ES-I3 (cell line): ENCODE data around the gene CACNG1.

Experiments used
- H3K36me3 ChIP-seq: 2 replicates; pipeline ENCODE4 v1.6.1; 2013; ENCODE audit warnings: mild to moderate bottlenecking, low read length, control low read depth, moderate library complexity; ENCODE audit not compliant: insufficient read depth
- H3K4me1 ChIP-seq: 2 replicates; pipeline ENCODE4 v1.6.1; 2013; ENCODE audit warnings: mild to moderate bottlenecking, control low read depth, low read length; ENCODE audit not compliant: insufficient read depth
- H3K9ac ChIP-seq: 2 replicates; pipeline ENCODE4 v1.6.1; 2013; ENCODE audit warnings: low read depth, mild to moderate bottlenecking, low read length, moderate library complexity
- H3K9me3 ChIP-seq: 2 replicates; pipeline ENCODE4 v1.6.1; 2013; ENCODE audit warnings: mild to moderate bottlenecking, low read length, moderate library complexity; ENCODE audit not compliant: control insufficient read depth, insufficient read depth

The CACNG1 gene

DNA sequence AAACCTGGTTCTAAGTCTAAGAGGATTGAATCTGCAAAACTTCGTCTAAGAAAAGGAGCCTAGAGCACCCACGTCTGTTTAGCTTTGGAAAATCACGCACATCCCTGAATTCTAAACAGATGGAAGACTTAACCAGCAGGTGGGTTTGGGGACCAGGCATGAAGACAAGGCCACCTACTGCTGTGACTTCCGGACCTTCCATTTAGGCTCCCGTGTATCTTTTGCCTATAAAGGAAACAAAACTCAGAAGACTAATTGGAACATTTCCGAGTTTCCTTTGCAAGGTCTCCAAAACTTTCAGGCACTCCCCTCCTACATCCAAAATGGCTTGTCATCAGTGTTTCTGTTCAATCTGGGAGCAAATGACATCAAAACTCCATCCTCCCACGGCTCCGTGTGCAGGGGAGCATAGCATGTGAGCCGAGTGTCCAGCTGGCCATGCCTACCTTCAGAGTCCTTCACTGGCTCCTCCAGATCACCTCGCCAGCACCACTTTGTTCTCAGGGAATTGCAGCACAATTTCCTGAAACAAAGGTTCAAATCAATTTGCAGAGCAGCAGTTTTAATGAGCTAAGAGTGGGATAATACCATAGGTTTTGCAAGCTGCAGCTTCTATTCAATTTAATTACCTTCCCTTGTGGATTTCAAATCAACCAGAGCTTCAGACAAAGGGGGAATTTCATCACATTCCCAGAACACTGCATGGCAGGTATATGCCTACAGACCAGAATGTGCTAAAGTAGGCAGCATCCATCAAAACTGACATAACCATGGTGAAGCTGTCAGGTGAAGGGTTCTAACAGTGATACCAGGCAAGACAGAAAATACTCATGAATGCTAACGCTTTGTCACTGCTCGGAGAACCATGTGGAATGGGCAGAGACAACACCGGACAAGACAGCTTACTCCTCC lies 23.5 kb downstream of the CACNG1 start:
- Histone ChIP-seq H3K36me3 (no peaks in the 10 kb centered on the region), H3K9me3 (no peaks in the 10 kb centered on the region), H3K4me1 (no peaks in the 10 kb centered on the region), H3K9ac (no peak overlapping the region)

DNA sequence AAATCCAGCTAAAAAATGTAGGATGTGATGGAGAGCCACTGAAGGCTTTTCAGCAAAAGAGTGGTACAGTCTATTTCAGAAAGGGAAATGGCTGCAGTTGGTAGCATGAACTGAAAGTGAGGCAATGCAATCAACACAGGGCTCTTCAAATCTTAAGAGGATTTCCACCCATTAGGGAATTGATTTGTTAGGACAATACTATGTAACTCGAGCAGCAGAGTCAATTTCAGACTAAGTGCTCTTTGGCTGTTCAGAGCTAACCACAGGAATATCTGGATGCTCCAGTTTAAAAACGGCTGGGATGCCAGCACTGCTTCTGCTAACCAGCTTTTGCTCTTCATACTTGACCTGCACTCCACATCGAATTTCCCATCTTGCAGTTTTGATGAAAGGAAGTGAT lies 24.6 kb downstream of the CACNG1 start:
- Histone ChIP-seq H3K36me3 (no peaks in the 10 kb centered on the region), H3K4me1 (no peaks in the 10 kb centered on the region), H3K9ac (no peak overlapping the region), H3K9me3 (no peaks in the 10 kb centered on the region)

DNA sequence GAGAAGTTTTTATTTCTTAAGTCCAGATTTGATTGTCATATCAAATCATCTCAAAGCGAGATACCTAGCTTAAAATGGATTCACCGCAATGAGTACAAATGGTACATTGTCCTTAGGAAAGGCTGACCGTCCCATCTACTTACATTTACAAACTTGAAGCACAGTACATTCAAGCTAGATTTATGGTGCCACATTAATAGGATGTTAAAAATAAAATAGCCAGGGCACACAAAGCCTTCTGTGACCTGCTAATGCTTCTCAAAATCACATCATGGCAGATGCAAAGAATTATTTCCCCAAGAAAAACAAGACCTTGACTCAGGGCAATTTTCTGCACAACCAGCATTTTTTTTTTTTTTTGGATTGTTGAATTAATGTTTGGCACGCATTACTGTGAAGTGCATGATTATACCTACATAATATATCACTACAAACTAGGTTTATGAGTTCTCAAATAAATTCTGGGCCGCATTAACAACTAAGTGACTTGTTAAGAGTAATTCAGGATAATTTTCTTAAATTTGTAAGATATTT lies 25.3 kb downstream of the CACNG1 start:
- Histone ChIP-seq H3K4me1 (no peaks in the 10 kb centered on the region), H3K36me3 (no peaks in the 10 kb centered on the region), H3K9ac (no peak overlapping the region), H3K9me3 (no peaks in the 10 kb centered on the region)

DNA sequence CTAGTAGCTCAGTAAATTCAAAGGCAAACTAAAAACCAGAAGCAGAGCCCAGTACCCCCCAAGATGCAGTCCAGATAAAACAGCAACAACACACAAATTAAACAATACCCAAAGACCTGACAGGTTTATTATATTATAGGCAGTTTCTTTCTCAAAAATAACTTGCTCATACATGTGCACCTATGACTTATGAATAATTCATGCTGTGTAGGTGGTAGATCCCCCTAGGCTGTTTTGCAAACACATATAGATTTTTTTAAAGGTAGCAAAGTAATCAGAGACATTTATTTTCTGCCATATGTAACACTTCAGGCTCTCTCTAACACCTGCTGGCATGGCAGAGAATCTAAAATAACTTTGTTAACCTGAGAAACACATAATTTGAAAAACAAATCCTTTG lies 27.2 kb downstream of the CACNG1 start:
- Histone ChIP-seq H3K4me1 (no peaks in the 10 kb centered on the region), H3K9me3 (no peaks in the 10 kb centered on the region), H3K9ac (no peak overlapping the region), H3K36me3 (no peaks in the 10 kb centered on the region)

DNA sequence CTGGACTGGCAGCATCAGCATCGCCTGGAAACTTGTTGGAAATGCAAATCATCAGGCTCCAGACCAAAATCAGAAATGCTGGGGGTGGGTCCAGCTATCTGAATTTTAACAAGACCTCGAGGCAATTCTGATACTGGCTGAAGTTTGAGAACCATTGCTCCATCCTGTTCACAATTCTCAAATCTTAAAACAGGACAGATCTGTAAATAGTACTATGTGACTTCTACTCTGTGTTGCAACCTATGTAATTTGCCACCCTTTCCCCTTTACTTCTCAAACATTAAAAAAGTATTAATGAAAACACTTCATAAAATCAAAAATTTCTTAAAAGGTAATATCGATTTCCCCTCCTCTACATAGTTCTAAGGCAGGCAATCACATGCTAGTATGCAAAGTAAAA lies 28.5 kb downstream of the CACNG1 start:
- no peak overlapping the region for H3K9ac ChIP-seq
- no peaks in the 10 kb centered on the region for H3K4me1 ChIP-seq
- H3K9me3 ChIP-seq, result no peaks in the 10 kb centered on the region
- H3K36me3 ChIP-seq, result no peaks in the 10 kb centered on the region

DNA sequence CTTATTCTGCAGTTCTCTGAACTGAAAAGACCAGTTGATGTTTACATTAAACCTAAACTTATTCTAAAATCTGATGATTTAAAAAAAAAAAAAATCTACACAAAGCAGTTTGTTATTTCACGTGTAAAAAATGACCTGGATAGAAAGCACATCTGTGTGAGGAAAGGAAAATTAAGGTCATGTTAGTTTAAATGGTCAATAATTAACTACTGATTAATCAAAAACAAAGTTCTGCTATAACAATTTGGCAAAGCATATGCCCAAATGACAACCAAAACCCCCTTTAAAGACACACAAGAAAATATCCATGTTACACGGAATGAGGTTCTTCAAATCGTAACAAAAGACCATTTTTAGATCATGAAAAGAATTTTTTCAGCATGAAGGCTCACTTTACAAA lies 30.4 kb downstream of the CACNG1 start:
- Histone ChIP-seq H3K9me3 (no peaks in the 10 kb centered on the region), H3K36me3 (no peaks in the 10 kb centered on the region), H3K9ac (no peak overlapping the region), H3K4me1 (no peaks in the 10 kb centered on the region)

DNA sequence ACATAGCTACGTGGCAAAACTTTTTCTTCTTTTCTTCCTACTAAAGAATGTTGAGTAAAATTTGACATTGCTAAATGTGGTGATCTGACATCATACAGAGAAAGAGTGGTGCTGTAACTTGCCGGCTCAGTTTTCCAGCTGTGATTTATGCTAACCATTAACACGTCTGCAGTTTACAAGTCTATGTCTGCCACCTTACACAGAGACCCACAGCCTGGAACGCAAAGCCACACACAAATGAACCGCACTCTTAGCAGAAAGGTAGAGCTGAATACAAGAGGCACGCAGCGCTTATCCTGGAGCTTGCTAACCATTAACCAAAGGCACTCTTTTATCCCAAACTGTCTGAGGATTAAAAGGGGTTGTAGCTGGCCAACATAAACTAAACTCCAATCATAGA lies 31.9 kb downstream of the CACNG1 start:
- Histone ChIP-seq H3K36me3 (no peaks in the 10 kb centered on the region), H3K9me3 (no peaks in the 10 kb centered on the region), H3K4me1 (no peaks in the 10 kb centered on the region), H3K9ac (no peak overlapping the region)

DNA sequence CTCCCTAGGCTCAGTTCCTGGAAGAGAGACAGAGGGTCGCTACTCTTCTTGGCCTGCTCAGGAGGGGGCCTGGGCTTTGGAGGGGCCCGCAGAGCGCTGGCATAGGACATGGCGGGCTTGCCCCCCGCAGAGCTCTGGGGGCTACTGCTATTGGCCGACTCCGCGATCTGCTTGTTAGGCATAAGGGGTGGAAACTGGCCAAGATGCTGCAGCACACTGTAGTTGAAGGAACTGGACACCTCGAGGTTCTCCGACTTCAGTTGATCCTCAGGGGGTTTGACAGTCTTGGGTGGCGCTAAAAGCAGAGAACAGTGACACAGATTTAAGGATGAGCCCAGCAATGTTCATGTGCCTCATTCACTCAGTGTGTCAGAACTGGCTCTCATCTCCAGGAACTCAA lies 33.9 kb downstream of the CACNG1 start:
- H3K9me3 ChIP-seq, result no peaks in the 10 kb centered on the region
- H3K36me3 ChIP-seq, result no peaks in the 10 kb centered on the region
- no peaks in the 10 kb centered on the region for H3K4me1 ChIP-seq
- no peak overlapping the region for H3K9ac ChIP-seq

DNA sequence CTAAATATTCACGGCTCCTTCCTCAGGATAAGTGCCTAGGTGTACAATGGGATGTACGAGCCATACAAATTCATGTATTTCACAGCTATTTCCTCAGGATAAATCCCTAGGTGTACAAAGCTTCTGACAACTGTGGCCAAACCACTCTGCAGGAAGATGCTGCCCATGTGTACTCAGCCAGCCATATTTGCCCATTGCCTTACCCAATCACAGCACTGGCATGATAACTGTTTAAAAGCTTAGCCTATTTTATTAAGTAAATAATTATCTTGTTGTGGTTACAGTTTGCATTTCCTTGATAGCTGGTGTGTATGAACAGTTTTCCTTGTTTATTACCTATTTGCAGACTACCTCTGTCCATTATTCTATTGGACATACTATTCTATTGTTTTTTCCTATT lies 35.1 kb downstream of the CACNG1 start:
- no peaks in the 10 kb centered on the region for H3K4me1 ChIP-seq
- H3K9ac ChIP-seq, result no peak overlapping the region
- no peaks in the 10 kb centered on the region for H3K9me3 ChIP-seq
- no peaks in the 10 kb centered on the region for H3K36me3 ChIP-seq

DNA sequence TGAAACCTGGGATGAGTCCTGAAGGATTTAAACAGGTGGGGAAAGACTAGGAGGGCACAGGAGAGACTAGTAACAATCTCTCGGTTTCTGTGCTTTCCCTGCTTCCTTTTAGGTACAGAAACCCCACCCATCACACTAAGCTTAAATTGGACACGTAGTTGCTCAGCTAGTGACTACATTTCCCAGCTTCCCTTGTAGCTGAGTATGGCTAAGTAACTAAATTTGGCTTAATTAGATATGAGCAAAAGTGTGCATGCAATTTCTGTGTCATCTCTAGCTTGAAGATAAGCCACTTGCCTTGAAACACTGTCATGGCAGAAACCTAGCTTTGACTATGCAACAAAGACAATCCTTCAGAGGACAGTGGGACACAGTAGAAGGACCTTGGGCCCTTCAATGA lies 36.5 kb downstream of the CACNG1 start:
- Histone ChIP-seq H3K9me3 (no peaks in the 10 kb centered on the region), H3K4me1 (no peaks in the 10 kb centered on the region), H3K36me3 (no peaks in the 10 kb centered on the region), H3K9ac (no peak overlapping the region)

DNA sequence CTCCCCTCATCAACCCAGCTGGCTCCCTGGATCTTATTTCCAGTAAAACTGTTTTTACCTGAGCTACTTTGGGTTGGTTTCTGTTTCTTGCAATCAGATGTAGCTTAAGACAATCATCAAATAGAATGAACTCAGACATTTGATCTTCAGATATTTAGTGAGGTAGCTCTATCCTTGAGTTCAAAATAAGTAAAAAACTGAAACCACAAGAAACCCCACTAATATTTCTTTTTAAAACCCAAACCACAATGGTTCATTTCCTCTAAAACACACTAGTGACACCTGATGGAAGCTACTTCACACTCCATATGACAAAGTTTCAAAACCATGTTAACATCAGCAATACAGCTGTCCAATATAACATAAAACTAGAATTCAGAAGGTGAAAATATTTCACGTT lies 37.8 kb downstream of the CACNG1 start:
- Histone ChIP-seq H3K9ac (no peak overlapping the region), H3K4me1 (no peaks in the 10 kb centered on the region), H3K36me3 (no peaks in the 10 kb centered on the region), H3K9me3 (no peaks in the 10 kb centered on the region)

DNA sequence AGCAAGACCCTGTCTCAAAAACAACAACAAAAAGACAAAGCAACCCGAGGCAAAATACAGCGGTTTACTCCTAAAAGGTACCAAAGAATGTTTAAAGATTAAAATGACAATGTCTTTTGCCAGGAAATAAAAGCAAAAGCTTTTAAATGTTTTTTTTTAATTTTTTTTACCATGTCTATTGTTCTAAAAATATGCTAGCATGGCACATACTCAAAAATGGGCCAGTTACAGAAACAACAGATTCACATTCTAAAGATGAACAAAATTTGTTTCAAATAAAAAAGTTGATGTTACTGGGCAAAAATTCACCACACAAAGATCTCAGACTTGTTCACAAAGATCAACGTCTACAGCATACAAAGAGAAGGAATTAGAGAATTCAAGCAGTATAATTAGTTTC lies 41.1 kb downstream of the CACNG1 start:
- H3K36me3 ChIP-seq, result no peaks in the 10 kb centered on the region
- H3K4me1 ChIP-seq, result no peaks in the 10 kb centered on the region
- H3K9me3 ChIP-seq, result no peaks in the 10 kb centered on the region
- no peak overlapping the region for H3K9ac ChIP-seq

DNA sequence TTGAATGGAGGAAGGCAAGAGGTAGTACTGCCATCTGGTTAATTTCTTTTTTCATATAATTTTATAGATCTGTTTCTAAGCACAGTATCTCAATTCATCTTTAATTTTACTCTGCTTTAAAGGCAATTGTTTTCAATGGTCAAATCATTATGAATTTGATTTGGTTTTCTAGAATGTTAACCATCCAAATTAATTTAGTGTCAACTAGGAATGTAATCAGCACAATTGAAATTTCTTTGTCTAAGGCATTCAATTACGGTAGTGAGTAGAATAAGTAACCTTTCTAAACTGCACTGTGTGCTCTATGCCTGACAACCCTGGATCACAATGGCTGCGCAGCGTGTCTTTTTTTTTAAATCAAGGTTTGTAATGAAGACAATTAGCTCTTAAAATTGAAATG lies 44.3 kb downstream of the CACNG1 start:
- Histone ChIP-seq H3K4me1 (no peaks in the 10 kb centered on the region), H3K9ac (no peak overlapping the region), H3K9me3 (no peaks in the 10 kb centered on the region), H3K36me3 (no peaks in the 10 kb centered on the region)

DNA sequence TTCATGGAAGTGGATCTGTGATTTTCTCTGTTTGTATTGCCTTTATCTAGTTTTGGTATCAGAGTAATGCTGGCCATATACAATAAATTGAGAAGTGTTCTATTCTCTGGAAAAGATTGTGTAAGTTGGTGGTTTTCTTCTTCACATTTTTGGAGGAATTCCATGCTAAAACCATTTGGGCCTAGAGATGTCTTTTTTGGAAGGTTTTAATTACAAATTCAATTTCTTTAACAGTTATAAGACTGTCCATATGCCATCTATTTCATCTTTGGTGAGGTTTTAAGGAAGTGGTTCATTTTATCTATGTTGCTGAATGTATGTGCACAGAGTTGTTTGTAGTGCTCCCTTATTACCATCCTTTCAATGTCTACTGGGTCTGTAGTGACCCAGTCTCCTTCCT lies 46.0 kb downstream of the CACNG1 start:
- Histone ChIP-seq H3K36me3 (no peaks in the 10 kb centered on the region), H3K4me1 (no peaks in the 10 kb centered on the region), H3K9me3 (no peaks in the 10 kb centered on the region), H3K9ac (no peak overlapping the region)

DNA sequence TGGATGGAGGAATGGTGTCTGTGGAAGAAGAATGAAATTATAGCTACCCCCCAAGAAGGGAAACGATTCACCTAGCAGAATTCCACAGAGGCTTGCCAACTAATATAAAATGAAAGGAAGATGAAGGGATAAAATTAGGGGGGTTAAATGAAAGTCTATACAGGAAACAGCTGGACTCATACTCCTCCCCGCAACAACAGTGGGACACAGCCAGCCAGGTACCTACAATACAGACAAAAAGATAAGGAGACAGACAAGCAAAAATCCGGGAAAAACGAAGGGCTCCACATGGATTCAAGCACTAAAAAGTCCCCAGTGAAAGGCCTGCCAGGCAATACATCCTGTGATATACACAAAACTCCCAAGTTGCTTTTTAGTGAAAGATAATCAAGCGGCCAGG lies 47.9 kb downstream of the CACNG1 start:
- Histone ChIP-seq H3K4me1 (no peaks in the 10 kb centered on the region), H3K36me3 (no peaks in the 10 kb centered on the region), H3K9ac (no peak overlapping the region), H3K9me3 (no peaks in the 10 kb centered on the region)
